HG02870 (cell line): ENCODE data around the gene C1orf115.
"Not testable (repeated sequence)": the region's sequence is repeated elsewhere in the genome, so short reads cannot be mapped to it uniquely, and the experiment has no call there.

ENCODE experiments used
- ATAC-seq: cut with Tn5 transposase; IDR thresholded peaks from one replicate; pipeline ENCODE4 v1.9.1; 2021; ENCODE audit warnings: mild to moderate bottlenecking, moderate library complexity; ENCODE audit not compliant: unreplicated experiment

The C1orf115 gene

GRCh38 chr1:220692436-220693228 lies 2.5 kb downstream of the C1orf115 start:
- ATAC-seq = no peak

GRCh38 chr1:220694866-220695382 lies 4.8 kb downstream of the C1orf115 start:
- ATAC-seq = no peak

GRCh38 chr1:220695426-220695825 lies 5.3 kb downstream of the C1orf115 start:
- no peak for ATAC-seq

GRCh38 chr1:220696226-220696862 lies 6.2 kb downstream of the C1orf115 start:
- no peak for ATAC-seq

- no peak for ATAC-seq
These were observed 6.7 kb downstream of the C1orf115 start for GRCh38 chr1:220696863-220697231.

GRCh38 chr1:220697326-220697725 lies 7.2 kb downstream of the C1orf115 start:
- no peak for ATAC-seq

GRCh38 chr1:220698607-220699016 lies 8.4 kb downstream of the C1orf115 start:
- no peak for ATAC-seq

GRCh38 chr1:220699044-220699443 lies 8.9 kb downstream of the C1orf115 start:
- ATAC-seq = no peak

GRCh38 chr1:220700556-220701179 lies 10.5 kb downstream of the C1orf115 start:
- ATAC-seq = no peak

- ATAC-seq = no peak
These were observed 11.8 kb downstream of the C1orf115 start for GRCh38 chr1:220701974-220702373.

- ATAC-seq = no peak
These were observed 12.6 kb downstream of the C1orf115 start for GRCh38 chr1:220702733-220703270.

- ATAC-seq = no peak
These were observed 13.1 kb downstream of the C1orf115 start for GRCh38 chr1:220703305-220703704.

GRCh38 chr1:220705782-220706181 lies 15.6 kb downstream of the C1orf115 start:
- no peak for ATAC-seq

- ATAC-seq = no peak
These were observed 16.3 kb downstream of the C1orf115 start for GRCh38 chr1:220706480-220706879.

- no peak for ATAC-seq
These were observed 17.0 kb downstream of the C1orf115 start for GRCh38 chr1:220707160-220707559.

GRCh38 chr1:220708244-220708643 lies 18.1 kb downstream of the C1orf115 start:
- no peak for ATAC-seq

- ATAC-seq = no peak
These were observed 19.0 kb downstream of the C1orf115 start for GRCh38 chr1:220708936-220709801.

GRCh38 chr1:220710333-220710732 lies 20.2 kb downstream of the C1orf115 start:
- ATAC-seq = no peak

GRCh38 chr1:220711056-220711809 lies 21.1 kb downstream of the C1orf115 start:
- ATAC-seq = peak; percentile 86

- not testable (repeated sequence) for ATAC-seq
These were observed 25.8 kb downstream of the C1orf115 start for GRCh38 chr1:220715986-220716385.
